Cerebellar nuclear complex (tissue), 1 donor: ENCODE data around the gene PLA2G5.

Experiments
- DNase-seq, 2 experiments: peaks; one replicate each; lab custom pipeline; 2025; lab: John Stamatoyannopoulos, UW

PLA2G5 gene

DNA sequence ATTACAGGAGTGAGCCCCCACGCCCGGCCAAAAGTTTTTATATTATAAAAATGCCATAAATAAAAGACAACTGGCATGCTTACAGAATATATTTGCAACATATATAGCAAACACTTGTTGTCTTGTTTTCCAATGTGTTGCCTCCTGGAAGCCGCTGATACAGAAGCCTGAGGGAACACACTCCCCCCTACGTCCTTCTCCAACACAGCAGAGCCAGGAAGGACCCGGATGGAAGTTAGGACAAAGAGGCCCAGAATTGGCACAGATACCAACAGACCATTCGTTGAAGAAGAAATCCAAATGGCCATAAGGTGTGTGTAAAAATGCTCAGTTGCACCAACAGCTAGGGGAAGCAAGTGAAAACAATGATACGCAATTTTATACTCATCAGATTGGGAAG is 1.3 kb upstream of the PLA2G5 start:
- no peak for DNase-seq

DNA sequence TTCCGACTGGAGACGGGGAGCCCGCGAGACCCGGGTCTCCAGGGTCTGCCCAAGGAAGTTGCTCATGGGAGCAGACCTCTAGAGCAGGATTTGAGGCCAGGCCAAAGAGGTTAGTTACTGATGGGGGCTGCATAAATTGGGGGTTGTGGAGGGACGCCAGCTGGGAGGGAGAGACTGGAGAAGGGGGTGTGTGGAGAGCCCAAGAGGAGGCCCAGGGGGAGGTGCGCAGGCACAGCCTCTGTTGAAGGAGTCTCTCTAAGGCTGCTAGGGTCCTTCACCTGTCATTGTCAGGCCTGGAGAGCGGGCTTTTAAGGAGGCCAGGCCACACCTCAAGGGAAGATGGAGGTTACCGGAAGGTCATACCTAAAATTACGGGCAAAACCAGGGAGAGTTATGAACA is 363 bp downstream of the PLA2G5 start:
- DNase-seq = no peak

DNA sequence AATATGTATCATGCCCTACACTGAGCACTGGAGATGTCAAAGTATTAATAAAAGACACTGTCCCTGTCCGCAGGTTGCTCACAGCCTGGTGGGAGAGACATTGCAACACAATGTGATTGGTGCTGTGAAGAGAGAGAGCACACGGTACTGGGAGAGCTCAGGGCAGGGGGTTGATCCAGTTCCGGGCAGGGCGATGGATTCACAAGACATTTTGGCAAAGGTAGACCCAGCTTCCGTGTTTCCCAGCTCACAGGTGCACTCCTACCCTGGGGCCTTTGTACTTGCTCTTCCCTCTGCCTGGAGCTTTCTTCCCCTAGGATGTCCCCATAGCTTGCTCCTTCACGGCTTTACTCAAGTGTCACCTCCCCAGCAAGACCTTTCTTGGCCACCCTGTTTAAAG is 1.4 kb downstream of the PLA2G5 start:
- DNase-seq = no peak

DNA sequence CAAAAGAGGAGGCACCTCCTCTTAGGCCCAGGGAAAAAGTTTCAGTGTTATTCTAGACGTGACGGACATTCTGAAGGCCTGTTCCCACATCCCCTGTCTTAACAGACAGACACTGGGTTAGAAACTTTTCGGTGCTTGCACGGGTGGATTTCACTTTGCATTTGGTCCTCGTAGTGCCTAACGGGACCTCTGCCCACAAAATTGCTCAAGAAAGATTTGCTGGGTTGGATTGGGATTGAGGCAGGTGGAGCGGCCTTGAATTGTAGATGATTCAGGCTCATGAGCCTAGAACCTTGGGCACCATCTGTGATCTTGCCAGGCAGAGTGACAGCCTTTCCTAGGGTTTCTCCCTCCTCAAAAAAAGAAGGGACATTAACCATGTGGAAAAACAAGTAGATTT is 2.8 kb downstream of the PLA2G5 start:
- DNase-seq = no peak

DNA sequence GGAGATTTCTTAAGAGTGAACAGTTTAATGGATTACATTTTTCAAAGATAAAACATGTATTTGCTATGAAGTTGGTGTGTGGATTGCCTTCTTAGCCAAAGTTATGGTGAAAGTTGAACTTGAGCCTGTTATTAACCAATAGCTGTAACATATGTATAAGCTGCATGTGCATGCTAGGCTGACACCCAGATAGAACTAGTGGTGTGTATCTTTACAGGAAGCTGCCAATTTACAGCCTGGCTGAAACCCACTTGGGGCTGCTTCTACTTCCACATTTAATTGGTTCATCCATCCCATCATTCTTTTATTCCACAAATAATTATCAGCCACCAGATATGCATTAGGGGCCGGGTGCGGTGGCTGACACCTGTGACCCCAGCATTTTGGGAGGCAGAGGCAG is 3.3 kb downstream of the PLA2G5 start:
- DNase-seq = no peak

DNA sequence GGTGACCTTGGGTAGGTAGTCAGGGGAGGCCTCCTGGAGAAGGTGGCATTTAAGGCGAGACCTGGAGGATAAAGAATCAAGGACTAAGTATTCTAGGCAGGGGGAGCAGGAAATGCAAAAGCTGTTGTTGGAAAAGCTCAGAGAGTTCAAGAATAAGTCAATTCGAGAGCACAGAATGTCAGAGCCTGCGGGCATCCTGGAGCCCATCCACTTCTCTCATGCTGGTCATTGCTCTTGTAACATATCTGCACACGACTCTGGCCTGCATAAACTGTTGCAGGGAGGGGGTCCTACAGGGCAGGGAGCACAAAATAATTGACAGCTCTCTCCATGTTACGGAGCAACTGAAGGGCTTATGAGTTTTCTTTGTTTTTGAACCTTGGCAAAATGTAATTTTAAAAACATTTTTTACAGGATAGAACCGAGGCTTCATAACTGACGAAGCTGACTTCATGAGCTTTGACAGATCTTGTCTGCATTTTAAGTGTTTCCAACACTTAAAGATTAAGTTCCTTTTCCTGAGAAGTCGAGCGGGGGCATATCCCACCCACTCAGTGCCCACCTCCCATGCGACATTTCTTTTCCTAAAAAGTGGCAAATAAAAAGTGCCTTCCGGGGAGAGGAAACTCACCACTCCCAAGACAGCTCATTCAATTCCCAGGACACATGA is 4.2 kb downstream of the PLA2G5 start:
- DNase-seq = no peak

GRCh38 chr1:20074725-20075171 is 4.8 kb downstream of the PLA2G5 start:
- no peak for DNase-seq

DNA sequence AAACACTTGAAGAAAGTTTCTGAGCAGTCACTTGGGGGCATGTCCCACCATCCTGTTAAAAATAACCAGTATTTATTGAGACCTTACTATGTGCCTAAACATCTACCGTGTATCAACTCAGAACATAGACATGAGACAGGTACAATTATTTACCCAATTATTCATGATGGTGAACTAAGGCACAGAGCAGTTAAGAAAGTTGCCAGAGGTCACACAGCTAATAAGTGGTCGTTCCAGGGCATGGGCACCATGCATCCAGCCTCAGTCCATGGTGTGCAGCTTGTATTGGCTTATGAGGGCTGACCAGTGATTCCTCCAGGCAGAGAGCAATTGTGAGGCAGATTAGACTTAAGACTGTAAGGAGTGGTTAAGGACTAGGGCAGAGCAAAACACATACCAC is 5.4 kb downstream of the PLA2G5 start:
- no peak for DNase-seq

DNA sequence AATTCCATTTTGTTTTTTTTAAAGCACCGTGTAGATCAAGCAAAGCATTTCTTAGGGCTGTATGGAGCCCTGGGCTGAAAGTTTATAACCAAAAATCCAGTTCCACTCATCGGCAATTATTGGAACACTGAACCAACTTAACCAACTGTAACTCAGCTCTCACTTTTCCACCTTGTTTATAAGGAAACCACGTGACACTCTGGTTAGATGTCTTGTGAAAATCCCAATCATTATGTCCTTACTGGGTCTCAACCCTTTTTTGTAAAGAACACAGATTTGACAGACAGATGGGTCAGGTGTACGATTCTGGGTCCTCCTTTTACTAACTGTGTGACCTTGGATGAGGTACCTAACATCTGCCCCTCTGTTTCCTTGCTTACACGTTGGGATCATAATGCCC is 6.2 kb downstream of the PLA2G5 start:
- DNase-seq = no peak

DNA sequence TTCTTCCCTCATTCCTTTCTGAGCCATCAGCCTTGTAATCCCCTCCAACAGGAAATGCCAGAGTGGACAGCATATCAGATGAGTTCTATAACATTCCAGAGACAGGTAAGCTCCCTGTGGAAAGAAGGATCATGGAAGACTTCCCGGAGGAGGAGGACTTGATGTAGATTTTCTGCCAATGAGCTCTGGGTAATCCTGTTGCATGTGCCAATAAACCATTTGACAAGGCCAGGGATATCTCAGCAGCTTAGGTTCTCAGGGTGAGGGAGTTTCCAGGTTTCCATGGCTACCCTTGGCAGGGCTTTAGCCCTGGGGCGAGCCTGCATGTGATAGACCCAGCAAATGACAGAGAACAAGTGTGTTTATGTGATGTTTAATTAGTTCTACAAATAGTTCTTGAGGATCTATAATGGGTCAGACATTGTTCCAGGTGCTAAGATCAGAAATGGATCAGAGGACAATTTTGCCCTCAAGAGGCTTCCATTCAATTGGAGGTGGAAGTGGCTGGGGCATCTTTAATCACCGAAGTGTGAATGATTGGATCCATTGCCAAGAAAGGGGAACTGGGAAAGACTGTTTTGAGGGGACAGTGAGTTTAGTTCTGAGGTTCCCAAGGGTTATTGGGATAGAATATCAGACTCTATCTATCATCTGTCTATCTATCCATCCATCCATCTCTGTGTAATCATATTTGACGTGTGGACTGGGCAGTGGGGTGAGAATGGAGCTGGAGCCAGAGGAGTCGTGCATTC is 6.9 kb downstream of the PLA2G5 start:
- no peak for DNase-seq

- DNase-seq = no peak
Observed at GRCh38 chr1:20078171-20078651, 8.2 kb downstream of the PLA2G5 start.

- no peak for DNase-seq
Observed at GRCh38 chr1:20078711-20079110, 8.7 kb downstream of the PLA2G5 start.

GRCh38 chr1:20079661-20080305 is 9.8 kb downstream of the PLA2G5 start:
- DNase-seq = no peak

DNA sequence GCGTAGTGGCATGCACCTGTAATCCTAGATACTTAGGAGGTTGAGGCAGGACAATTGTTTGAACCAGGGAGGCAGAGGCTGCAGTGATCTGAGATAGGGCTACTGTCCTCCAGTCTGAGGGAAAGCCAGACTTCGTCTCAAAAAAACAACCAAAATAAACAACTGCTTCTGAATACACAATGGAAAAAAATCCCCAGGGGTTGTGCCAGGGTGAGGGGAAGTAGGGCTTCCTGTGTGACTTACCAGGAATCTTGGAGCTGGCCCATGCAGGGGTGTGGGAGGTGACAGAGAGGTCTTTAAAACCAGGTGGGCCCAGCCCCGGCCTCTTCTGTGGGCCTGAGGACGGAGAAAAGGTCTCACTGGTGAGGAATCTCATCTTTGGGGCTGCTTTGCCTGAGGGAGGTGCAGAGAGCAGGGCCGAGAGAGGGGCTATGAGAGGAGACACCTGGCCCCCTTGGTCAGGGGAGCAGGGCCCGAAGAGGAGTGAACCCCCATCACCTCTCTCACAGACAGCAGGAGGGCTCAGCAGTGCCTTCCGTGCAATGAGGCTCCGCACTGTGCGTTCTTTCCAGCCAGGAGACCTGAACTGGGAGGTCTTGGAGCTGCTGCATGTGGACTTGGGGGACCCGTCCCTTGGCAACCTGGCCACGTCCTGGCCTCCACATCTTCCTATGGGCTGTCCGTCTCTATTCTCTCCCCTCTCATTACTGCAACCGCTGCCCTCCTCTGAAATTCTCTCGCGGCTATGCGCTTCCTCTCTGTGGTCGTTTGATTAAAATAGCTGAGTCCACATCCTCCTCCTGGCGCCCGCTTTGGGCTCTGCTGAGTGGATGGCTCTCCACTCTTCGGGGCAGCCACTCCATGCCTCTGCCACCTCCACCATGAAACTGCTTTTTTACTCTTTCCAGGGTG is 10.7 kb downstream of the PLA2G5 start:
- DNase-seq = no peak

DNA sequence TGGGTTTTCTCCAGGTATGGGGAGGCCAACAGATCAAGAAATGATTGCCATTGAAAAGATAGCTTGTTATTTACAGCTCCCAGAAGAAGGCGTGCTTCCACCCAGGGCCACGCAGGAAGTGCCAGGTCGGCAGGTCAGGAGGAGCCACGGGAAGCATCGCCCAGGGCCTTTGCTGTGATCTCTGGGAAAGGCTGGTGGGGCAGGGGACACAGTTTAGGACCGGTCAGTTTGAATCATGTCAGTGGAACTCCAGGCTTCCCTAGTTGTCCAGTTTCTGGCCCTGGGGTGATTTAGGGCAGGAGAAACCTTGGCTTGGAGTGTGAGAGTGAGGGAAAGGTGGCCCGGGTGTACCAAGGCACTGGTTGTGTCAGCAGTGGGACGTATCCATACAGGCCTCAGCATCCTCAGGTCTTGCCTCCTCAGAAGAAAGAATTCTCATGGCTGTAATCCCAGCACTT is 11.4 kb downstream of the PLA2G5 start:
- DNase-seq = no peak

DNA sequence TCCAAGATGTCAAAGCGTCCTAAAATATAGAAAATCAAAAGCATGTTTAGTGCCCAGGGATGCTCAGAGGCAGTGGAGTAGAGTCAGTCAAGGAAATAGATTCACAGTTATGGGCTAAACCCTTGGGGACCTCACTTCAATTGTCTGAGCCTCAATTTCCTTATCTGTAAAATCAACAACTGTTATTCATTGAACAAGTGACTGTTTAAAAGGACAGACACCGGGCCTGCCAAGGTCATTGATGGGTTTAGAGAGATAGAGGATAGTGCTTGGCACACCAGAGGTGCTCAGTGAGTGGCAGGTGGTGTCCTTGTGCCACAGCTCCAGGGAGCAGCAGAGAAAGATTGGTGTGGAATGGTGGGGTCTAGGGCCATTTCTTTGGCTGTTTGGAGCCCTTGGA is 12.8 kb downstream of the PLA2G5 start:
- no peak for DNase-seq

GRCh38 chr1:20083178-20083944 is 13.4 kb downstream of the PLA2G5 start:
- no peak for DNase-seq

GRCh38 chr1:20086800-20087199 is 16.8 kb downstream of the PLA2G5 start:
- DNase-seq = no peak

DNA sequence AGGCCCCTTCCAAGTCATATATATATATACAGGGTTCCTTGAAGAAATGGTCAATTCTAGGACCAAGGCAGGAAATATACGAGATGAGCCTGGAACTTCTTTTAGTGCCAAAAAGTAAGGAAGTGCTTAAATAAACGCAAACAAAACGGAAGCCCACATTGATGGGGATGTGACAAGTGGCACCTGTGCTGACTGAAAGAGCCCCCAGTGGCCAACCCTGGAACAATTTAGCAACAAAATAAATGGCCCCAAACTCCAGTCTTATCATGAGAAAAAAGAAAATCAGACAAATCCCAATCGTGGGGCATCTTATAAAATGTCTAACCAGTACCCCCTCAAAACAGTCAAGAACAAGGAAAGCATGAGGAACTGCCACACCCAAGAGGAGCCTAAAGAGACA is 17.7 kb downstream of the PLA2G5 start:
- no peak for DNase-seq

GRCh38 chr1:20089328-20090077 is 19.5 kb downstream of the PLA2G5 start:
- no peak for DNase-seq
